ENCODE measurements around the gene OTOP2. TPM values are rescaled to one million over a fixed set of nuclear protein-coding genes. Genes with fewer than 3 reads are reported as not detected.
A peak's percentile ranks its signal among the peaks of the same experiment; 100 is the strongest.

OTOP2 gene
- total RNA-seq, 1 donor from 2014 or later: not detected

DNA sequence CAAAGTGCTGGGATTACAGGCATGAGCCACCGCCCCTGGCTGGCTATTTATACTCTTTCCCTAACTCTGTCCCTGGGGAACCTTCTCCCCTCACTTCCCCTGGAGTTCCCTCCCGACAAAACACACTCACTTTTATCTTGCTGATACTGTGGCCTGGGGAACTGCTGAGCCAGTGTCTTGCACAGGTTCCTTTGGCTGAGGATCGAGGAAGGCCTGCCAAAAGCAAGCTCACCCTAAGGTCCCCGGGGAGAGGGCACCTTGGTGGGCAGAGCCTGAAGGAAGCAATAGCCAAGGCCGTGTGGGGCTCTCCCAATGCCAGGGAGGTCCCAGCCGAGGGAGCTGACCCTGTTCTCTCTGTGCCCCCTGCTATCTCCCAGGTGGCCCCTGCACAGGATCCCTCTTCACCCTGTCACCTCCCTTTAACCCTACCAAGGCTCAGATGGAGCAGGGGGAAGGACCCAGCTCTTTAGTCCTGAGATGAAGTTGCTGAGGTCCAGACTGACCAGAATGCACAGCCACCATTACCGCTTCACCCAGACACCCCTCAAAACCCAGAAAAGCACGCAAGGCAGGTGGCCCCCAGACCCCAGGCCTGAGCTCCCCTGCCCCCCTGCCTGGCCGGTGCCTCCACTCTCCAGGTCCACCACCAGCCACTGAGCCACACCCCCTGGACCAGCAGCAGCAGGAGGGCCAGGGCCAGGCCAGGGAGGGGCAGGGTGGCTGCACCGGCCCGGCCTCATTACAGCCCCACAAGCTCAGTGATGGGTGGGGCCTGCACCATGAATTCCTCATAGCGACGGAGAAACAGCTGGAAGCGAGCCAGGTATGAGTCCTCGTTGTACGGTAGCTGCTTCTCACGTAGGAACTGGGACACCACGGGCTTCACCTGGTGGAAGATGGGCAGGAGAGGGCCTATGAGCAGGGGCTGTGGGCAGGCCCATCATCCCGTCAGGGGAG lies 46.2 kb upstream of the OTOP2 start:
- no peak for DNase-seq (ENCODE audit: low read depth, low spot score)
- Mint-ChIP-seq H3K4me1 (peaks cover 11% of the 10 kb centered on the region), H3K4me3 (peak overlapping the region; percentile 21), H3K36me3 (ENCODE audit: low read depth) (no peaks in the 10 kb centered on the region), H3K27ac (ENCODE audit: unreplicated experiment) (no peak overlapping the region), H3K9me3 (no peaks in the 10 kb centered on the region), H3K27me3 (ENCODE audit: low read depth) (peaks cover 39% of the 10 kb centered on the region)
- no peak for TF ChIP-seq CTCF (conservative IDR thresholded peaks at IDR 0.05)

DNA sequence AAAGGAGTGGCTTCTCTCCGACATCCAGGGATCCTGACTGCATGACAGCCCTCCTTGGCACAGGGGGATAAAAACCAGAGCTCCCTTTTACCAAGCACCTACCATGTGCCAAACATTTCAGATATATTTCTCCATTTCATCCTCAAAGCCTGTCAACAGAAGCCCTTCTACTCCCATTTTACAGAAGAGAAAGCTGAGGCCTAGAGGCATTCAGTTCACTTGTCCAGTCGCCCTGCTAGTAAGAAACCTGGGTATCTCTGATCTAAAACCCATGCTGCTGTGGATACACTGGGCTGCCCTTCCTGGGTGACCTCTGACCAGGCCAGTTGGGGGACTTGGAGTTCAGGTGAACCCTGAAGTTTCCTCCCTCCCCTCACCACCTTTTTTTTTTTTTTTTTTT lies 45.4 kb upstream of the OTOP2 start:
- Mint-ChIP-seq H3K4me3 (no peak overlapping the region), H3K27ac (ENCODE audit: unreplicated experiment) (no peak overlapping the region)

DNA sequence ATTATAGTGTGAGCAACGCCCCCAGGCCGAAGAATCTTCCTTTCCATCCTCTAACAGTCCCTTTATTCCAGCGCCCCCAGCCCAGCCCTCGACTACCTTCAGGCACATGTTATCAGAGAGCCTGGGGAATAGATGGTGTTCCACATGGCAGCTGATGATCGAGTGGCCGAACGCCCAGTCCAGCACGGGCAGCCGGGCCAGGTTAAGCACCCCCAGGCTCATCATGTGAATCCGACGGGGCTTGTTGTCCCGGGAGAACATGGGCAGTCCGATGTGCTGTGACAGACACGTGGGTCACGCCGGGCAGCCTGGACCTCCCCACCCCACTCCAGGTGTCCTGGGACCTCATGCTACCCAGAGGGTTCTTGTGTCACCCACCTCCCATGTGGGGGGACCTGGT lies 44.8 kb upstream of the OTOP2 start:
- Mint-ChIP-seq H3K27ac (ENCODE audit: unreplicated experiment) (no peak overlapping the region), H3K27me3 (ENCODE audit: low read depth) (peaks cover 38% of the 10 kb centered on the region), H3K36me3 (ENCODE audit: low read depth) (no peaks in the 10 kb centered on the region), H3K4me3 (no peak overlapping the region), H3K9me3 (no peaks in the 10 kb centered on the region), H3K4me1 (no peaks in the 10 kb centered on the region)
- TF ChIP-seq CTCF (conservative IDR thresholded peaks at IDR 0.05): no peak
- DNase-seq (ENCODE audit: low read depth, low spot score): no peak

More for the DNA sequence above, 45.4 kb upstream of the OTOP2 start:
- Mint-ChIP-seq H3K9me3 (no peaks in the 10 kb centered on the region), H3K27me3 (ENCODE audit: low read depth) (peaks cover 38% of the 10 kb centered on the region), H3K36me3 (ENCODE audit: low read depth) (no peaks in the 10 kb centered on the region), H3K4me1 (peaks cover 5% of the 10 kb centered on the region)
- TF ChIP-seq CTCF (conservative IDR thresholded peaks at IDR 0.05): no peak
- no peak for DNase-seq (ENCODE audit: low read depth, low spot score)

DNA sequence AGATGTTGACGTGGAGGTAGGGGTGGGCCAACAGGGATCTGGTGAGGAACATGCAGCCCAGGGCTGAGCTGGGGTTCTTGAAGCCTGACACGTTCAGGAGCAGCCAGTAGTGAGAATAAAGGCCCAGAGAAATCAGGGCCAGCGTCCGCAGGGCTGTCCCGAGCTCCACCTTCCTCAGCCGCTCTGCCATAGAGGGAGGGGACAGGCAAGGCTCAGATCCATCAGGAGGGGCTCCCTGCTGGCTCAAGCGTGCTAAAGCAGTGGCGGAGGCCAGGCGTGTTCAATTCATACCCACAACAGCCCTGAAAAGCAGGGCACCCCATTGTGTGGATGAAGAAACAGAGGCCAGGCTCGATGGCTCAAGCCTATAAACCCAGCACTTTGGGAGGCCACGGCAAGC lies 43.0 kb upstream of the OTOP2 start:
- no peak overlapping the region for H3K4me3 Mint-ChIP-seq
- TF ChIP-seq CTCF (conservative IDR thresholded peaks at IDR 0.05): no peak
- DNase-seq (ENCODE audit: low read depth, low spot score): no peak

DNA sequence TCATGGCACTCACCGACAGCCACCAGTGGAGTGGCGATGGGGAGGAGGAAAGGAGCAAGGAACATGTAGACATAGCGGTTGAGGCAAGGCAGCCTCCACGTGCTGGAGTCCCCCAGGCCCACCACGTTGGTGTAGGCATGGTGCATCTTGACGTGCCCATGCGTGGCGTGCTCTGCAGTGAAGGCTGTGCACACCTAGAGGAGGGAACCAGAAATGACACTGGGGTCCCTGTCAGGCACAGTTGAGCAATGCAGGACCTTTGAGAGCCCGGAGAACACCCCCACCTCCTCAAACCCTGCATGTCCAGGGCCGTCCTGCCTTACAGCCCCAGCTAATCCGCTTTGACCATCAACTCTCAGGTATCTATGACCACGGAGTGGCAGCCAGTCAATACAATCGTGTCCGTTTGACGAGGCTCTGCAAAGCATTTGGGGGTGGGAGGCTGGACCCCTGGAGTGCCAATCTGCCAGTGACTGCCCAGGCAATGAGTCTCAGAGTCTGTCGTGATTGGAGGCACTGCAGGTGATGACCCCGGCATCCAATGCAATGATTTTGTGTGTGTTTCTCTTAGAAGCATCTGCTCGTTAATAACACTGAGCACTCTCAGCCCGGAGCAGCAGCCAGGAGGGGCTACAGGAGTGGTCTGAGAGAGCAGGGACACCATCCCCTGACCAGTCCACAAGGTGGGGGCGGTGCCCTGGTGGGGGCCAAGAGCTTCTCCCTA lies 41.4 kb upstream of the OTOP2 start:
- no peaks in the 10 kb centered on the region for H3K36me3 Mint-ChIP-seq (ENCODE audit: low read depth)
- no peak for DNase-seq (ENCODE audit: low read depth, low spot score)
- H3K4me1 Mint-ChIP-seq: no peaks in the 10 kb centered on the region
- no peak for TF ChIP-seq CTCF (conservative IDR thresholded peaks at IDR 0.05)
- H3K9me3 Mint-ChIP-seq: no peaks in the 10 kb centered on the region
- no peak overlapping the region for H3K4me3 Mint-ChIP-seq
- no peak overlapping the region for H3K27ac Mint-ChIP-seq (ENCODE audit: unreplicated experiment)
- peaks cover 46% of the 10 kb centered on the region for H3K27me3 Mint-ChIP-seq (ENCODE audit: low read depth)

More for the DNA sequence above, 43.0 kb upstream of the OTOP2 start:
- Mint-ChIP-seq H3K4me1 (no peaks in the 10 kb centered on the region), H3K36me3 (ENCODE audit: low read depth) (no peaks in the 10 kb centered on the region), H3K9me3 (no peaks in the 10 kb centered on the region), H3K27me3 (ENCODE audit: low read depth) (peaks cover 43% of the 10 kb centered on the region), H3K27ac (ENCODE audit: unreplicated experiment) (no peak overlapping the region)

All from neural crest cell (in vitro differentiated cells).